ENCODE data around the gene BMP6. TPM values are rescaled to one million over a fixed set of nuclear protein-coding genes. Genes with fewer than 3 reads are reported as not detected.
"Not testable (repeated sequence)": the region's sequence is repeated elsewhere in the genome, so short reads cannot be mapped to it uniquely, and the experiment has no call there.

Gene BMP6
- total RNA-seq, 1 donor from 2014 or later, result 3.2 TPM

GRCh38 chr6:7896465-7896987 lies 170.6 kb downstream of the BMP6 start:
- TF ChIP-seq POLR2AphosphoS5 (IDR thresholded peaks at IDR 0.05; ENCODE audit: insufficient read depth in 1 of 2, low read depth in 1 of 2) (no peak), CTCF (IDR thresholded peaks at IDR 0.05) (no peak), POLR2A (IDR thresholded peaks at IDR 0.05) (no peak)
- no peak overlapping the region for H3K4me3 ChIP-seq
- no peak for DNase-seq (ENCODE audit: extremely low spot score in 2 of 2)
- H3K27me3 ChIP-seq, result no peaks in the 10 kb centered on the region
- H3K36me3 ChIP-seq, result peaks cover 0 to 77% of the 10 kb centered on the region in 2 donors
- no peaks in the 10 kb centered on the region for H3K9me3 ChIP-seq
- H3K27ac ChIP-seq, result no peak overlapping the region
- intact Hi-C loops (cut with DNase I), result no loop called here
- H3K4me1 ChIP-seq, result no peaks in the 10 kb centered on the region

GRCh38 chr6:7897461-7898192 lies 171.7 kb downstream of the BMP6 start:
- Histone ChIP-seq H3K27me3 (no peaks in the 10 kb centered on the region), H3K4me1 (no peaks in the 10 kb centered on the region), H3K36me3 (peaks cover 0 to 72% of the 10 kb centered on the region in 2 donors), H3K4me3 (no peak overlapping the region), H3K9me3 (no peaks in the 10 kb centered on the region), H3K27ac (no peak overlapping the region)
- TF ChIP-seq POLR2A (IDR thresholded peaks at IDR 0.05) (no peak), CTCF (IDR thresholded peaks at IDR 0.05) (no peak), POLR2AphosphoS5 (IDR thresholded peaks at IDR 0.05; ENCODE audit: insufficient read depth in 1 of 2, low read depth in 1 of 2) (no peak)
- intact Hi-C loops (cut with DNase I), result no loop called here
- DNase-seq (ENCODE audit: extremely low spot score in 2 of 2), result no peak

- H3K36me3 ChIP-seq, result peaks cover 0 to 66% of the 10 kb centered on the region in 2 donors
- DNase-seq (ENCODE audit: extremely low spot score in 2 of 2); intact Hi-C loops (cut with DNase I); H3K27ac ChIP-seq; H3K27me3 ChIP-seq; H3K4me3 ChIP-seq; H3K4me1 ChIP-seq; H3K9me3 ChIP-seq: not testable (repeated sequence)
These were observed 172.3 kb downstream of the BMP6 start for GRCh38 chr6:7898193-7898586.

- H3K27ac ChIP-seq, result no peak overlapping the region
- H3K4me3 ChIP-seq, result no peak overlapping the region
- H3K27me3 ChIP-seq, result no peaks in the 10 kb centered on the region
- DNase-seq (ENCODE audit: extremely low spot score in 2 of 2), result no peak
- no peaks in the 10 kb centered on the region for H3K4me1 ChIP-seq
- intact Hi-C loops (cut with DNase I), result no loop called here
- no peak for TF ChIP-seq CTCF (IDR thresholded peaks at IDR 0.05)
- TF ChIP-seq POLR2AphosphoS5 (IDR thresholded peaks at IDR 0.05; ENCODE audit: insufficient read depth in 1 of 2, low read depth in 1 of 2), result no peak
- TF ChIP-seq POLR2A (IDR thresholded peaks at IDR 0.05), result no peak
- H3K9me3 ChIP-seq, result no peaks in the 10 kb centered on the region
- H3K36me3 ChIP-seq, result peaks cover 0 to 71% of the 10 kb centered on the region in 2 donors
These were observed 173.4 kb downstream of the BMP6 start for GRCh38 chr6:7899101-7899888.

GRCh38 chr6:7899889-7900213 lies 174.0 kb downstream of the BMP6 start:
- H3K9me3 ChIP-seq, result no peaks in the 10 kb centered on the region
- intact Hi-C loops (cut with DNase I), result no loop called here
- H3K4me1 ChIP-seq, result no peaks in the 10 kb centered on the region
- H3K27ac ChIP-seq, result no peak overlapping the region
- TF ChIP-seq CTCF (IDR thresholded peaks at IDR 0.05) (no peak), POLR2AphosphoS5 (IDR thresholded peaks at IDR 0.05; ENCODE audit: insufficient read depth in 1 of 2, low read depth in 1 of 2) (no peak), POLR2A (IDR thresholded peaks at IDR 0.05) (no peak)
- no peaks in the 10 kb centered on the region for H3K27me3 ChIP-seq
- no peak for DNase-seq (ENCODE audit: extremely low spot score in 2 of 2)
- H3K36me3 ChIP-seq, result peaks cover 0 to 68% of the 10 kb centered on the region in 2 donors
- H3K4me3 ChIP-seq, result no peak overlapping the region

Measured in vagina (tissue), 2 donors.